Measurements from ENCODE around the gene PDX1. TPM values are rescaled to one million over a fixed set of nuclear protein-coding genes. Genes with fewer than 3 reads are reported as not detected.

The PDX1 gene
- total and polyA plus RNA-seq, 2 of the 13 experiments (the other 11 are each of a cell fraction or from before 2014, with no cell fraction given): 0.07 TPM; not detected in 1

GRCh38 chr13:27960362-27961226 lies 40.8 kb downstream of the PDX1 start (continued):
- TF ChIP-seq ZBTB46 (CRISPR knock-in tag; IDR thresholded peaks at IDR 0.05; ENCODE audit: borderline replicate concordance) (peak; percentile 93; the same call in 1 of the 2 replicates), ATF1 (CRISPR knock-in tag; IDR thresholded peaks at IDR 0.05) (no peak), ZNF432 (CRISPR knock-in tag; IDR thresholded peaks at IDR 0.05; ENCODE audit: borderline replicate concordance) (no peak), HOXA3 (CRISPR knock-in tag; IDR thresholded peaks at IDR 0.05) (peak; percentile 81; the same call in 1 of the 2 replicates), ZNF124 (CRISPR knock-in tag; IDR thresholded peaks at IDR 0.05) (peak; percentile 66), ZNF720 (CRISPR knock-in tag; IDR thresholded peaks at IDR 0.05) (no peak), ZSCAN21 (CRISPR knock-in tag; IDR thresholded peaks at IDR 0.05; ENCODE audit: borderline replicate concordance) (peak; percentile 88), ISL2 (CRISPR knock-in tag; IDR thresholded peaks at IDR 0.05) (peak; percentile 62), EED (CRISPR knock-in tag; IDR thresholded peaks at IDR 0.05) (0 out of 2 replicates have a peak, but pooled peaks have one; percentile 56), RAD51 (IDR thresholded peaks at IDR 0.05; ENCODE audit: borderline replicate concordance) (no peak), ELF1 (CRISPR knock-in tag; IDR thresholded peaks at IDR 0.05) (no peak; the same call in none of the 2 replicates), HIVEP1 (CRISPR knock-in tag; IDR thresholded peaks at IDR 0.05) (peak; percentile 80; the same call in 1 of the 2 replicates), RBM39 (IDR thresholded peaks at IDR 0.05; ENCODE audit: low read depth, low read length, poor library complexity, severe bottlenecking) (peak; percentile 74), DRAP1 (CRISPR knock-in tag; IDR thresholded peaks at IDR 0.05) (peak; percentile 63; the same call in 1 of the 2 replicates), ZNF326 (CRISPR knock-in tag; IDR thresholded peaks at IDR 0.05; ENCODE audit: borderline replicate concordance) (no peak), ATF6 (CRISPR knock-in tag; conservative IDR thresholded peaks at IDR 0.05) (no peak), MTF1 (CRISPR knock-in tag; IDR thresholded peaks at IDR 0.05) (no peak; the same call in 1 of the 2 replicates), DR1 (CRISPR knock-in tag; IDR thresholded peaks at IDR 0.05) (peak; percentile 60; the same call in 1 of the 2 replicates)
- TF ChIP-seq, protein P1, sequence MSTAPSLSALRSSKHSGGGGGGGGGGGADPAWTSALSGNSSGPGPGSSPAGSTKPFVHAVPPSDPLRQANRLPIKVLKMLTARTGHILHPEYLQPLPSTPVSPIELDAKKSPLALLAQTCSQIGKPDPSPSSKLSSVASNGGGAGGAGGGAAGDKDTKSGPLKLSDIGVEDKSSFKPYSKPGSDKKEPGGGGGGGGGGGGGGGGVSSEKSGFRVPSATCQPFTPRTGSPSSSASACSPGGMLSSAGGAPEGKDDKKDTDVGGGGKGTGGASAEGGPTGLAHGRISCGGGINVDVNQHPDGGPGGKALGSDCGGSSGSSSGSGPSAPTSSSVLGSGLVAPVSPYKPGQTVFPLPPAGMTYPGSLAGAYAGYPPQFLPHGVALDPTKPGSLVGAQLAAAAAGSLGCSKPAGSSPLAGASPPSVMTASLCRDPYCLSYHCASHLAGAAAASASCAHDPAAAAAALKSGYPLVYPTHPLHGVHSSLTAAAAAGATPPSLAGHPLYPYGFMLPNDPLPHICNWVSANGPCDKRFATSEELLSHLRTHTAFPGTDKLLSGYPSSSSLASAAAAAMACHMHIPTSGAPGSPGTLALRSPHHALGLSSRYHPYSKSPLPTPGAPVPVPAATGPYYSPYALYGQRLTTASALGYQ (CRISPR knock-in tag; IDR thresholded peaks at IDR 0.05): peak; percentile 89
- TF ChIP-seq, protein P2, sequence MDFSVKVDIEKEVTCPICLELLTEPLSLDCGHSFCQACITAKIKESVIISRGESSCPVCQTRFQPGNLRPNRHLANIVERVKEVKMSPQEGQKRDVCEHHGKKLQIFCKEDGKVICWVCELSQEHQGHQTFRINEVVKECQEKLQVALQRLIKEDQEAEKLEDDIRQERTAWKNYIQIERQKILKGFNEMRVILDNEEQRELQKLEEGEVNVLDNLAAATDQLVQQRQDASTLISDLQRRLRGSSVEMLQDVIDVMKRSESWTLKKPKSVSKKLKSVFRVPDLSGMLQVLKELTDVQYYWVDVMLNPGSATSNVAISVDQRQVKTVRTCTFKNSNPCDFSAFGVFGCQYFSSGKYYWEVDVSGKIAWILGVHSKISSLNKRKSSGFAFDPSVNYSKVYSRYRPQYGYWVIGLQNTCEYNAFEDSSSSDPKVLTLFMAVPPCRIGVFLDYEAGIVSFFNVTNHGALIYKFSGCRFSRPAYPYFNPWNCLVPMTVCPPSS (IDR thresholded peaks at IDR 0.05): no peak
- TF ChIP-seq, protein P3, sequence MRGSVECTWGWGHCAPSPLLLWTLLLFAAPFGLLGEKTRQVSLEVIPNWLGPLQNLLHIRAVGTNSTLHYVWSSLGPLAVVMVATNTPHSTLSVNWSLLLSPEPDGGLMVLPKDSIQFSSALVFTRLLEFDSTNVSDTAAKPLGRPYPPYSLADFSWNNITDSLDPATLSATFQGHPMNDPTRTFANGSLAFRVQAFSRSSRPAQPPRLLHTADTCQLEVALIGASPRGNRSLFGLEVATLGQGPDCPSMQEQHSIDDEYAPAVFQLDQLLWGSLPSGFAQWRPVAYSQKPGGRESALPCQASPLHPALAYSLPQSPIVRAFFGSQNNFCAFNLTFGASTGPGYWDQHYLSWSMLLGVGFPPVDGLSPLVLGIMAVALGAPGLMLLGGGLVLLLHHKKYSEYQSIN (CRISPR knock-in tag; IDR thresholded peaks at IDR 0.05; ENCODE audit: borderline replicate concordance): no peak
